Lower leg skin (tissue), 3 donors: ENCODE data around the gene SRL.

ENCODE experiments used
- CTCF ChIP-seq, 3 donors: fragments of 450-650 bp; IDR thresholded peaks; one replicate each; pipeline ENCODE4 v1.5.1; 2016; ENCODE audit warnings: antibody characterized with exemption in 3 of 3, mild to moderate bottlenecking in 3 of 3, moderate library complexity in 2 of 3
- POLR2A ChIP-seq, 2 donors: fragments of 450-650 bp; IDR thresholded peaks; one replicate each; pipeline ENCODE4 v1.6.1; 2016 to 2017; ENCODE audit warnings: antibody characterized with exemption in 2 of 2, mild to moderate bottlenecking in 1 of 2, moderate library complexity in 1 of 2

DNA sequence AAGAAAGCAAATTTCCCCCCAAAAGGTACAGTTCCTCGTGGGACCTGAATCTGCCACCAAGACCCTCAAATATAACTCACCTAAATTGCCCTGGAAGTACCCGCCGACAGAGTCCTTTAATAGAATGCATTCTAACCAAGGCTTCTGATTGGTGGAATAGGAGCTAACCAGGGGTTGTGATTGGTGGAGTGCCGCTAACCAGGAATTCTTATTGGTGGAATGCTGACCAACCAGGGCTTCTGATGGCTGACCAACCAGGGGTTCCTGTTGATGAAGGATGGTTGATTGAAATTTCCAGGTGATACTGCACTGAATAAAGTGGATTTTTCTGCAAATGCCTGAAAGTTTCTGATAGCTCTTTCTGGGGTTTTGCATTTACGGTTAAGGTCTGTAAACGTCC is 24.5 kb upstream of the SRL start:
- TF ChIP-seq CTCF (IDR thresholded peaks at IDR 0.05), result no peak
- no peak for TF ChIP-seq POLR2A (IDR thresholded peaks at IDR 0.05)
